H9 (cell line): ENCODE data around the gene SPOCD1. TPM values are rescaled to one million over a fixed set of nuclear protein-coding genes. Genes with fewer than 3 reads are reported as not detected.

Experiments used
- DNase-seq: peaks from one replicate; pipeline ENCODE4 v3.0.0-alpha.2; 2017
- H2AFZ ChIP-seq: one replicate; pipeline ENCODE4 v1.6.1; 2013; ENCODE audit warnings: mild to moderate bottlenecking, low read length, control low read depth, moderate library complexity
- H2AK5ac ChIP-seq: 2 replicates; pipeline ENCODE4 v1.6.1; 2013; ENCODE audit warnings: low read length, control low read depth, mixed read lengths; ENCODE audit not compliant: insufficient read length
- H2BK120ac ChIP-seq: one replicate; pipeline ENCODE4 v1.6.1; 2013; ENCODE audit warnings: low read depth, mild to moderate bottlenecking, low read length, control low read depth, inconsistent platforms; ENCODE audit not compliant: poor library complexity, severe bottlenecking
- H2BK12ac ChIP-seq: 2 replicates; pipeline ENCODE4 v1.6.1; 2013; ENCODE audit warnings: low read length, control low read depth, mixed read lengths, low read depth; ENCODE audit not compliant: insufficient read length
- H2BK15ac ChIP-seq: 2 replicates; pipeline ENCODE4 v1.6.1; 2013; ENCODE audit warnings: low read depth, low read length, control low read depth
- H2BK20ac ChIP-seq: one replicate; pipeline ENCODE4 v1.6.1; 2013; ENCODE audit warnings: low read depth, mild to moderate bottlenecking, low read length, control low read depth, inconsistent platforms; ENCODE audit not compliant: poor library complexity, severe bottlenecking
- H2BK5ac ChIP-seq: 2 replicates; pipeline ENCODE4 v1.6.1; 2013; ENCODE audit warnings: low read length, control low read depth, mixed read lengths; ENCODE audit not compliant: insufficient read length
- H3K14ac ChIP-seq: 2 replicates; pipeline ENCODE4 v1.6.1; 2013; ENCODE audit warnings: low read length, control low read depth; ENCODE audit not compliant: insufficient read depth
- H3K18ac ChIP-seq: 2 replicates; pipeline ENCODE4 v1.6.1; 2013; ENCODE audit warnings: low read depth, mild to moderate bottlenecking, mixed read lengths, low read length, control low read depth; ENCODE audit not compliant: insufficient read length
- H3K23ac ChIP-seq: 2 replicates; pipeline ENCODE4 v1.6.1; 2013; ENCODE audit warnings: low read length, control low read depth, mixed read lengths, low read depth; ENCODE audit not compliant: insufficient read length
- H3K23me2 ChIP-seq: 2 replicates; pipeline ENCODE4 v1.6.1; 2013; ENCODE audit warnings: low read depth, mild to moderate bottlenecking, mixed read lengths, low read length, control low read depth; ENCODE audit not compliant: insufficient read length, poor library complexity, severe bottlenecking
- H3K27ac ChIP-seq: 2 replicates; pipeline ENCODE4 v1.5.1; 2013; ENCODE audit warnings: low read length, control low read depth, mixed read lengths, low read depth; ENCODE audit not compliant: insufficient read length
- H3K27me3 ChIP-seq: 2 replicates; pipeline ENCODE4 v1.6.1; 2013; ENCODE audit warnings: low read length, control low read depth, inconsistent platforms; ENCODE audit not compliant: insufficient read depth
- H3K4ac ChIP-seq: 2 replicates; pipeline ENCODE4 v1.6.1; 2013; ENCODE audit warnings: low read depth, mild to moderate bottlenecking, control low read depth, inconsistent platforms, low read length, moderate library complexity
- H3K4me1 ChIP-seq: 2 replicates; pipeline ENCODE4 v1.6.1; 2013; ENCODE audit warnings: low read length, control low read depth, inconsistent platforms; ENCODE audit not compliant: insufficient read depth
- H3K4me2 ChIP-seq: 2 replicates; pipeline ENCODE4 v1.6.1; 2013; ENCODE audit warnings: low read length, control low read depth, mixed read lengths; ENCODE audit not compliant: insufficient read length, insufficient read depth
- H3K56ac ChIP-seq: 2 replicates; pipeline ENCODE4 v1.6.1; 2013; ENCODE audit warnings: low read depth, mild to moderate bottlenecking, mixed read lengths, low read length, control low read depth; ENCODE audit not compliant: insufficient read length
- H3K79me1 ChIP-seq: 2 replicates; pipeline ENCODE4 v1.6.1; 2013; ENCODE audit warnings: low read depth, mild to moderate bottlenecking, moderate library complexity, low read length, control low read depth, inconsistent platforms; ENCODE audit not compliant: insufficient read depth, poor library complexity, severe bottlenecking
- H3K79me2 ChIP-seq: 2 replicates; pipeline ENCODE4 v1.6.1; 2013; ENCODE audit warnings: low read length, control low read depth, inconsistent platforms; ENCODE audit not compliant: insufficient read depth
- H3K9ac ChIP-seq: 2 replicates; pipeline ENCODE4 v1.6.1; 2013; ENCODE audit warnings: low read length, control low read depth, mixed read lengths; ENCODE audit not compliant: insufficient read length; ENCODE audit errors: extremely low read depth
- H3K9me3 ChIP-seq: one replicate; pipeline ENCODE4 v1.6.1; 2013; ENCODE audit warnings: low read depth, low read length, inconsistent platforms; ENCODE audit not compliant: control insufficient read depth
- H3T11ph ChIP-seq: one replicate; pipeline ENCODE4 v1.6.1; 2013; ENCODE audit warnings: mild to moderate bottlenecking, low read length, control low read depth, inconsistent platforms
- H4K20me1 ChIP-seq: one replicate; pipeline ENCODE4 v1.6.1; 2013; ENCODE audit not compliant: control insufficient read depth, insufficient read length, insufficient read depth
- H4K5ac ChIP-seq: 2 replicates; pipeline ENCODE4 v1.6.1; 2013; ENCODE audit warnings: low read depth, mild to moderate bottlenecking, mixed read lengths, low read length, control low read depth; ENCODE audit not compliant: insufficient read length
- H4K8ac ChIP-seq: replicated peaks from 2 replicates; pipeline ENCODE4 v1.6.1; 2013; ENCODE audit warnings: low read length, control low read depth, mixed read lengths, low read depth; ENCODE audit not compliant: insufficient read length
- H4K91ac ChIP-seq: 2 replicates; pipeline ENCODE4 v1.6.1; 2013; ENCODE audit warnings: low read depth, mild to moderate bottlenecking, moderate library complexity, mixed read lengths, low read length, control low read depth; ENCODE audit not compliant: insufficient read length
- H3K27ac Mint-ChIP-seq, 3 experiments: 2 replicates in 2 of 3; 3 replicates in 1 of 3; pipeline ENCODE4 v1.8.0; 2020 to 2021; ENCODE audit warnings: mixed read lengths in 3 of 3, mild to moderate bottlenecking in 1 of 3, moderate library complexity in 1 of 3
- H3K27me3 Mint-ChIP-seq: 2 replicates; pipeline ENCODE4 v1.8.0; 2021; ENCODE audit warnings: low read depth, mild to moderate bottlenecking, moderate library complexity, mixed read lengths
- H3K36me3 Mint-ChIP-seq, 3 experiments: 2 replicates in 2 of 3; 3 replicates in 1 of 3; pipeline ENCODE4 v1.8.0; 2020 to 2021; ENCODE audit warnings: low read depth in 3 of 3, mixed read lengths in 3 of 3; ENCODE audit not compliant: insufficient read depth in 1 of 3
- H3K4me1 Mint-ChIP-seq, 2 experiments: 2 replicates each; pipeline ENCODE4 v1.8.0; 2020; ENCODE audit warnings: mixed read lengths in 2 of 2
- H3K4me3 Mint-ChIP-seq, 2 experiments: 2 replicates in 1 of 2; 3 replicates in 1 of 2; pipeline ENCODE4 v1.8.0; 2020 to 2021; ENCODE audit warnings: mild to moderate bottlenecking in 2 of 2, mixed read lengths in 2 of 2, moderate library complexity in 1 of 2
- H3K9me3 Mint-ChIP-seq, 2 experiments: 2 replicates in 1 of 2; 3 replicates in 1 of 2; pipeline ENCODE4 v1.8.0; 2020; ENCODE audit warnings: mild to moderate bottlenecking in 2 of 2, mixed read lengths in 2 of 2, moderate library complexity in 1 of 2
- CTCF ChIP-seq: fragments of 200-600 bp; sonication (generic); conservative IDR thresholded peaks from 3 replicates; pipeline ENCODE4 v1.8.0; 2021; ENCODE audit warnings: antibody characterized with exemption, mild to moderate bottlenecking
- WGBS: extraction: QIAGEN DNeasy Blood & Tissue Kit; methylation state at CpG from one replicate; pipeline ENCODE4 v1.1.7; 2013; ENCODE audit warnings: missing lambda C conversion rate, low lambda C conversion rate, mixed read lengths; ENCODE audit not compliant: insufficient read length; ENCODE audit errors: extremely low coverage; 5-methylcytosine and 5-hydroxymethylcytosine counted together
- total RNA-seq: library from RNA; stranded (reverse); gene quantifications from 2 replicates; pipeline ENCODE4 v1.2.1, GENCODE V29; 2021

The SPOCD1 gene
- total RNA-seq, 1 experiment from 2014 or later = 1.5 TPM

GRCh38 chr1:31788138-31788824 is 27.5 kb downstream of the SPOCD1 start:
- peak overlapping the region; percentile 88 for H3K14ac ChIP-seq
- peaks cover 9 to 18% of the 10 kb centered on the region in 2 experiments for H3K4me1 Mint-ChIP-seq
- H2BK20ac ChIP-seq = no peak overlapping the region
- H3K9me3 ChIP-seq = no peaks in the 10 kb centered on the region
- no peak overlapping the region for H4K5ac ChIP-seq
- H2BK15ac ChIP-seq = no peak overlapping the region
- TF ChIP-seq CTCF = no peak
- DNase-seq = peak; percentile 95
- no peak overlapping the region for H2BK5ac ChIP-seq
- H3K4me3 Mint-ChIP-seq = peak overlapping the region; percentile 81 to 92
- no peaks in the 10 kb centered on the region for H3K79me2 ChIP-seq
- no CpG with 5 or more reads among the region's 39 CpGs for WGBS
- no peak overlapping the region for H2BK120ac ChIP-seq
- H3K36me3 Mint-ChIP-seq = no peaks in the 10 kb centered on the region
- no peak overlapping the region for H3K56ac ChIP-seq
- no peaks in the 10 kb centered on the region; the same call in 1 of the 2 replicates for H3K27me3 Mint-ChIP-seq
- no peaks in the 10 kb centered on the region for H3K79me1 ChIP-seq
- H3K27ac ChIP-seq = no peak overlapping the region
- H4K20me1 ChIP-seq = no peaks in the 10 kb centered on the region
- H3K4me1 ChIP-seq = peaks cover 3% of the 10 kb centered on the region; the same call in 1 of the 2 replicates
- peak overlapping the region; percentile 16 for H3K9ac ChIP-seq
- H4K8ac ChIP-seq = no peak overlapping the region
- H3T11ph ChIP-seq = no peak overlapping the region
- H2AFZ ChIP-seq = no peak overlapping the region
- H3K4me2 ChIP-seq = peak overlapping the region; percentile 88
- no peak overlapping the region for H3K4ac ChIP-seq
- no peak overlapping the region for H2AK5ac ChIP-seq
- H3K18ac ChIP-seq = peak overlapping the region; percentile 88
- peak overlapping the region; percentile 76 to 97 (median 93); a peak in 5 of 7 replicates for H3K27ac Mint-ChIP-seq
- H3K23me2 ChIP-seq = peaks cover 6% of the 10 kb centered on the region
- no peak overlapping the region for H3K23ac ChIP-seq
- no peaks in the 10 kb centered on the region for H3K9me3 Mint-ChIP-seq
- H4K91ac ChIP-seq = no peak overlapping the region
- no peaks in the 10 kb centered on the region for H3K27me3 ChIP-seq
- H2BK12ac ChIP-seq = no peak overlapping the region
